ENCODE results near the gene AFAP1L2. TPM values are rescaled to one million over a fixed set of nuclear protein-coding genes. Genes with fewer than 3 reads are reported as not detected.

AFAP1L2 gene
- total and polyA plus RNA-seq, 12 donors = 2.9 to 5.0 (median 4.3) TPM

GRCh38 chr10:114279901-114280644, 124.2 kb downstream of the AFAP1L2 start:
- no peak overlapping the region for H3K4me3 ChIP-seq
- no peaks in the 10 kb centered on the region for H3K9me3 ChIP-seq
- ATAC-seq (no peak), DNase-seq (no peak)
- TF ChIP-seq, protein P1, sequence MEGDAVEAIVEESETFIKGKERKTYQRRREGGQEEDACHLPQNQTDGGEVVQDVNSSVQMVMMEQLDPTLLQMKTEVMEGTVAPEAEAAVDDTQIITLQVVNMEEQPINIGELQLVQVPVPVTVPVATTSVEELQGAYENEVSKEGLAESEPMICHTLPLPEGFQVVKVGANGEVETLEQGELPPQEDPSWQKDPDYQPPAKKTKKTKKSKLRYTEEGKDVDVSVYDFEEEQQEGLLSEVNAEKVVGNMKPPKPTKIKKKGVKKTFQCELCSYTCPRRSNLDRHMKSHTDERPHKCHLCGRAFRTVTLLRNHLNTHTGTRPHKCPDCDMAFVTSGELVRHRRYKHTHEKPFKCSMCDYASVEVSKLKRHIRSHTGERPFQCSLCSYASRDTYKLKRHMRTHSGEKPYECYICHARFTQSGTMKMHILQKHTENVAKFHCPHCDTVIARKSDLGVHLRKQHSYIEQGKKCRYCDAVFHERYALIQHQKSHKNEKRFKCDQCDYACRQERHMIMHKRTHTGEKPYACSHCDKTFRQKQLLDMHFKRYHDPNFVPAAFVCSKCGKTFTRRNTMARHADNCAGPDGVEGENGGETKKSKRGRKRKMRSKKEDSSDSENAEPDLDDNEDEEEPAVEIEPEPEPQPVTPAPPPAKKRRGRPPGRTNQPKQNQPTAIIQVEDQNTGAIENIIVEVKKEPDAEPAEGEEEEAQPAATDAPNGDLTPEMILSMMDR (IDR thresholded peaks at IDR 0.05) = no peak
- intact Hi-C loops (cut with DNase I) = no loop called here
- WGBS, 2 donors = 92 to 93% methylated on average over 8 of the region's 8 CpGs
- H3K27me3 ChIP-seq = peaks cover 0 to 3% (median 0%) of the 10 kb centered on the region in 7 donors
- no peak overlapping the region for H3K27ac ChIP-seq
- H3K36me3 ChIP-seq = no peaks in the 10 kb centered on the region
- H3K4me1 ChIP-seq = peaks cover 0 to 10% (median 0%) of the 10 kb centered on the region in 9 donors

- 88 to 92% methylated on average over 4 of the region's 4 CpGs for WGBS, 2 donors
- peaks cover 0 to 4% (median 0%) of the 10 kb centered on the region in 9 donors for H3K4me1 ChIP-seq
- H3K4me3 ChIP-seq = no peak overlapping the region
- no peak for DNase-seq
- ATAC-seq = no peak
- no peaks in the 10 kb centered on the region for H3K9me3 ChIP-seq
- peaks cover 0 to 3% (median 0%) of the 10 kb centered on the region in 7 donors for H3K27me3 ChIP-seq
- H3K27ac ChIP-seq = no peak overlapping the region
- intact Hi-C loops (cut with DNase I) = no loop called here
- no peaks in the 10 kb centered on the region for H3K36me3 ChIP-seq
- TF ChIP-seq, protein P1 (IDR thresholded peaks at IDR 0.05) = no peak
Measured at GRCh38 chr10:114279289-114279688, 125.0 kb downstream of the AFAP1L2 start.

- no peaks in the 10 kb centered on the region for H3K36me3 ChIP-seq
Measured at GRCh38 chr10:114278884-114279191, 125.5 kb downstream of the AFAP1L2 start.

DNA sequence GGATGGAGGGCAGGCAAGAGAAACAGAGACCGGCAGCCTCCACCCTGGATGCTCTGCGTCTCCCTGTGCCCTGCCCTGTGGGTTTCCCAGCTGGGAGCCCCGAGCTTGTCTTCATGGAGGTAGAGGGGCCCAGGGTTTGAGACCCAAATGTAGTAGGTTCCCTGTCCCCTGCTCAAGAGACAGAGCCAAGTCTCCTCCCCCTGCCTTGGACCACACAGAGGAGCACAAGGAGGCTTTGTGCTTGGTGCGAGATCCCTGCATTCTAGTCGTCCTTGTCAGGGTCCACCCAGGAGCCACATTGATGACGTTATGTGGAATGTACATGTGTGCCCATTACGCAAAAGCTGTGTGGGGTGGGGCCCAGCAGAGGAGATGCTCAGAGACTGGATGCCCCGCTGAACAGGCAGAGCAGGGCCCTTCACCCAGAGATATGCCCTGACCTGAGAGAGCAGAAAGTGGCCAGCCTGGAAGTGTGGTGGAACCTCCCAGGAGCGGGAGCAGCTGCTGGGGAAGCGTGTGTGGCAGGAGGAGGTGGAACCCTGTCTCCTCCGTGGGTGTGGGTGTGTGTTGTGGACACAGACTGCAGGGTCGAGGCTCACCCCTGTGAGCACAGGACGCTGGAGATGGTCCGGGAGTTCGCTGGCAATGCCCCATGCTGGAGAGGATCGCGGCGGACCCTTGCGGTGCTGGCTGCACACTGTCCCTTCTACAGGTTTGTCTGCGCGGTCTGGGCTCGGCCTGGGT, 126.0 kb downstream of the AFAP1L2 start:
- intact Hi-C loops (cut with DNase I) = no loop called here
- Histone ChIP-seq H3K4me3 (no peak overlapping the region), H3K27me3 (peaks cover 0 to 3% (median 0%) of the 10 kb centered on the region in 7 donors), H3K27ac (no peak overlapping the region), H3K36me3 (no peaks in the 10 kb centered on the region), H3K4me1 (no peaks in the 10 kb centered on the region), H3K9me3 (no peaks in the 10 kb centered on the region)
- ATAC-seq = peak in 1 of 8 donors; percentile 23
- no peak for DNase-seq
- WGBS, 2 donors = 86 to 88% methylated on average over 22 of the region's 22 CpGs
- TF ChIP-seq, protein P1 (IDR thresholded peaks at IDR 0.05) = no peak

More at GRCh38 chr10:114278884-114279191, 125.5 kb downstream of the AFAP1L2 start:
- Histone ChIP-seq H3K27ac (no peak overlapping the region), H3K27me3 (peaks cover 0 to 3% (median 0%) of the 10 kb centered on the region in 7 donors), H3K9me3 (no peaks in the 10 kb centered on the region), H3K4me3 (no peak overlapping the region), H3K4me1 (no peaks in the 10 kb centered on the region)
- DNase-seq (no peak), ATAC-seq (no peak)
- TF ChIP-seq, protein P1 (IDR thresholded peaks at IDR 0.05) = no peak
- 79 to 80% methylated on average over 4 of the region's 4 CpGs for WGBS, 2 donors
- intact Hi-C loops (cut with DNase I) = no loop called here

Data from heart right ventricle (tissue), 16 donors.